ENCODE measurements around the gene HOXB4. TPM values are rescaled to one million over a fixed set of nuclear protein-coding genes. Genes with fewer than 3 reads are reported as not detected.

HOXB4 gene
- total and polyA plus RNA-seq, 2 donors (not counting 1 experiment from before 2014, with no cell fraction given): 3.8 to 8.9 TPM

DNA sequence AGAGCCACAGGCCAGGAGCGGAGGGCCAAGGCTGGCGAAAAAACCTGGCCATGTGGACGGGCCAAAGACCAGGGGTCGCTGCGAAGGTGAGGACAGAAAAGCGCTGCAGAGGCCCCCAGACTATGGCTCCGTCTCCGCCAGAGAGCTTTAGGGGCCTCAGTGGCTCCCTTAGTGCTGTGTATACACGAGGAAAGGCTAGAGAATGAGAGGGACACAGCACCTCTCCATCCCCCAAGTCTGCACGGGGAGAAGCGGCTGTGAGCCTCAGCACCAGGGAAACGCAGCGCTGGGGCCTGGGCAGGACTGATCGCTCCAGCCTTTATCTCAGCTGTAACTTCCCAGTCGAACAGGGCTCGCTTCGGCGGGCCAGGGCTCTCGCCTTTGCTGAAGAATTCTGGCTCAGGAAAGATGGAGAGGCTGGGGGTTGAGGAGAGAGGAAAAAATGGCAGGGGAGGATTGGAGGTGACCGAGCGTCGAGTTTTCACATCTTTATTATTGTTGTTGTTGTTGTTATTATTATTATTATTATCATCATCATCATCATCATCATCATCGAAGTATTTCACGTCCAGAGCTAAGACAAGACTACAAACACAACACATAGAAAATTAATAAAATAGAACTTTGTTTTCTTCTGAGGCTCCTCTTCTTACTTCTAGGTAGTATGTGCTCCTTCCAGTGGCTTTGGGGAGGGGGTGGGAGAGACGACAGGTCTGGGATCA lies 17.3 kb upstream of the HOXB4 start:
- Histone ChIP-seq H4K20me1 (ENCODE audit: control insufficient read depth, extremely low read depth, insufficient read depth, low read length) (no peaks in the 10 kb centered on the region), H3K9me3 (ENCODE audit: control insufficient read depth, insufficient read depth, low read depth, low read length) (no peaks in the 10 kb centered on the region), H3K79me2 (ENCODE audit: control insufficient read depth, insufficient read depth, low read length) (peaks cover 97% of the 10 kb centered on the region), H3K27ac (ENCODE audit: insufficient read depth, low read length) (peak overlapping the region; percentile 92), H3K36me3 (ENCODE audit: control insufficient read depth, insufficient read depth, low read length) (peaks cover 4% of the 10 kb centered on the region), H3K4me3 (replicated peaks in 1 of 4; ENCODE audit: control extremely low read depth in 1 of 4, insufficient read depth in 1 of 4, low read depth in 3 of 4, low read length in 4 of 4) (peak overlapping the region; percentile 83 to 93 (median 88)), H3K4me1 (ENCODE audit: control insufficient read depth, extremely low read depth, insufficient read depth, low read length) (peaks cover 4% of the 10 kb centered on the region), H3K27me3 (ENCODE audit: control insufficient read depth, insufficient read depth, low read length) (no peaks in the 10 kb centered on the region), H2AFZ (ENCODE audit: low read length) (no peak overlapping the region), H3K4me2 (ENCODE audit: extremely low read depth, insufficient read depth, low read length) (peak overlapping the region; percentile 95), H3K9ac (ENCODE audit: insufficient read depth, low read length) (peak overlapping the region; percentile 83)
- TF ChIP-seq EZH2 (IDR thresholded peaks at IDR 0.05; ENCODE audit: low read length, missing control alignments) (no peak), CTCF (conservative IDR thresholded peaks at IDR 0.05 in 1 of 2, IDR thresholded peaks at IDR 0.05 in 1 of 2; ENCODE audit: low read depth in 1 of 2, low read length in 2 of 2) (no peak)
- DNase-seq (ENCODE audit: low read depth in 2 of 2): peak in 1 of 2 donors; percentile 41

- no peaks in the 10 kb centered on the region for H4K20me1 ChIP-seq (ENCODE audit: control insufficient read depth, extremely low read depth, insufficient read depth, low read length)
- no peak for TF ChIP-seq CTCF (conservative IDR thresholded peaks at IDR 0.05 in 1 of 2, IDR thresholded peaks at IDR 0.05 in 1 of 2; ENCODE audit: low read depth in 1 of 2, low read length in 2 of 2)
- TF ChIP-seq EZH2 (IDR thresholded peaks at IDR 0.05; ENCODE audit: low read length, missing control alignments): no peak
- DNase-seq (ENCODE audit: low read depth in 2 of 2): peak in 1 of 2 donors; percentile 69
- H3K27ac ChIP-seq (ENCODE audit: insufficient read depth, low read length): peak overlapping the region; percentile 92
- H3K36me3 ChIP-seq (ENCODE audit: control insufficient read depth, insufficient read depth, low read length): peaks cover 4% of the 10 kb centered on the region
- no peak overlapping the region for H2AFZ ChIP-seq (ENCODE audit: low read length)
- no peaks in the 10 kb centered on the region for H3K27me3 ChIP-seq (ENCODE audit: control insufficient read depth, insufficient read depth, low read length)
- H3K4me1 ChIP-seq (ENCODE audit: control insufficient read depth, extremely low read depth, insufficient read depth, low read length): peaks cover 4% of the 10 kb centered on the region
- H3K9me3 ChIP-seq (ENCODE audit: control insufficient read depth, insufficient read depth, low read depth, low read length): no peaks in the 10 kb centered on the region
- peak overlapping the region; percentile 38 for H3K9ac ChIP-seq (ENCODE audit: insufficient read depth, low read length)
- peak overlapping the region; percentile 95 for H3K4me2 ChIP-seq (ENCODE audit: extremely low read depth, insufficient read depth, low read length)
- peaks cover 97% of the 10 kb centered on the region for H3K79me2 ChIP-seq (ENCODE audit: control insufficient read depth, insufficient read depth, low read length)
- peak overlapping the region; percentile 83 to 93 (median 88) for H3K4me3 ChIP-seq (replicated peaks in 1 of 4; ENCODE audit: control extremely low read depth in 1 of 4, insufficient read depth in 1 of 4, low read depth in 3 of 4, low read length in 4 of 4)
Measured at GRCh38 chr17:48594538-48595277, 16.6 kb upstream of the HOXB4 start.

GRCh38 chr17:48593840-48594537 lies 15.8 kb upstream of the HOXB4 start:
- Histone ChIP-seq H3K4me3 (replicated peaks in 1 of 4; ENCODE audit: control extremely low read depth in 1 of 4, insufficient read depth in 1 of 4, low read depth in 3 of 4, low read length in 4 of 4) (peak overlapping the region; percentile 83 to 98 (median 92)), H4K20me1 (ENCODE audit: control insufficient read depth, extremely low read depth, insufficient read depth, low read length) (no peaks in the 10 kb centered on the region), H3K4me1 (ENCODE audit: control insufficient read depth, extremely low read depth, insufficient read depth, low read length) (peaks cover 4% of the 10 kb centered on the region), H3K9ac (ENCODE audit: insufficient read depth, low read length) (peak overlapping the region; percentile 32), H3K27ac (ENCODE audit: insufficient read depth, low read length) (peak overlapping the region; percentile 98), H2AFZ (ENCODE audit: low read length) (no peak overlapping the region), H3K9me3 (ENCODE audit: control insufficient read depth, insufficient read depth, low read depth, low read length) (no peaks in the 10 kb centered on the region), H3K4me2 (ENCODE audit: extremely low read depth, insufficient read depth, low read length) (peak overlapping the region; percentile 95), H3K79me2 (ENCODE audit: control insufficient read depth, insufficient read depth, low read length) (peaks cover 97% of the 10 kb centered on the region), H3K27me3 (ENCODE audit: control insufficient read depth, insufficient read depth, low read length) (no peaks in the 10 kb centered on the region), H3K36me3 (ENCODE audit: control insufficient read depth, insufficient read depth, low read length) (peaks cover 4% of the 10 kb centered on the region)
- DNase-seq (ENCODE audit: low read depth in 2 of 2): peak; percentile 87 to 100
- TF ChIP-seq EZH2 (IDR thresholded peaks at IDR 0.05; ENCODE audit: low read length, missing control alignments): no peak
- peak; percentile 79 to 90 for TF ChIP-seq CTCF (conservative IDR thresholded peaks at IDR 0.05 in 1 of 2, IDR thresholded peaks at IDR 0.05 in 1 of 2; ENCODE audit: low read depth in 1 of 2, low read length in 2 of 2)
